HG03108 (cell line): ENCODE results near the gene ANXA9.

Experiments used
- ATAC-seq: cut with Tn5 transposase; IDR thresholded peaks from one replicate; pipeline ENCODE4 v1.9.1; 2021; ENCODE audit warnings: moderate library complexity; ENCODE audit not compliant: unreplicated experiment

Gene ANXA9

DNA sequence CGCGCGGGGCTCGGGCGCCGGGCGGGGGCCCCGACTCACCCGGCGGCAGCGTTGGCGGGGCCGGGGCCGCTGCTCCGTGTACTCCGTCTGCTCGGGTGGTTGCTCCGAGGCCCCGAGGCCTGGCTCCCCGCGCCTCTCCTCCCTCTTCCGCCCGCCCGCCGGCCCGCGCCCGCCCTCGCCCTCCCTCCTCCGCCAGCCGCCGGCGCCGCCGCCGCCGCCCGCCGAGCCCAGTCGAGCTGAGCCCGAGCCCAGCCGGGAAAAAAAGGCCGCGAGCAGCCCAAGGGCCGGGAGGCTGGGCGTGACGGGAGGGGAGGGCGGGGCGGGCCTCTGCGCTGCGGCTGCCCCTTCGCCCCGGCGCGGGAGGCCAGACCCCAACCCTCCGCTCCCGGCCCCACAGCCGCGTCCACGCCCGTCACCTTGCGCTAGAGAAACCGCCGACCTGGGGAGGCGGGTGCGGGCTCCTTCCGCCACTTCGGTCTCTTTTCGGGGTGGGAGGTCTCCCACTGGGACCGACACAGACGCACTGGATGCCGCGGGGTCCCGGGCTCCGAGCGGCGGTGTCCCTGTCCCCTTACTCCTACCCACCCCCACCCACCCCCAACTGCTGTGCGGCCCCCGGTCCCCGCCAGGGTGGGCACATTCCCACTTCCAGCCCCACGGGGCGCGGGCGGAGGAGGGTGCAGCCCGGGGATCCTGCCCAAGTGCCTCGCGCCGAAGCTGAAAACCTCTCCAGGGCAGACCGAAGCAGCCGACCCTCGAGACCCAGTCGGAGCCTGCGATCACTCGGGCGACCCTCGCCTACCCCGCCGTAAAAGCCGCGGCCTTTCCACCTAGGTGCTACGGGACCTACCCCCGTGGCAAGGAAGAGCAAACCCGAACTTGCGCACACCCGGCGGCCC lies 7.3 kb upstream of the ANXA9 start, which contains the start of gene CERS2:
Gene CERS2, minus strand, starts transcription at position 256 of the 899 bp plus-strand sequence. CDS start 5,745 bp downstream, outside the sequence.
- peak; percentile 50 for ATAC-seq

- ATAC-seq = no peak
Observed at GRCh38 chr1:150976401-150976821, 5.7 kb upstream of the ANXA9 start.

DNA sequence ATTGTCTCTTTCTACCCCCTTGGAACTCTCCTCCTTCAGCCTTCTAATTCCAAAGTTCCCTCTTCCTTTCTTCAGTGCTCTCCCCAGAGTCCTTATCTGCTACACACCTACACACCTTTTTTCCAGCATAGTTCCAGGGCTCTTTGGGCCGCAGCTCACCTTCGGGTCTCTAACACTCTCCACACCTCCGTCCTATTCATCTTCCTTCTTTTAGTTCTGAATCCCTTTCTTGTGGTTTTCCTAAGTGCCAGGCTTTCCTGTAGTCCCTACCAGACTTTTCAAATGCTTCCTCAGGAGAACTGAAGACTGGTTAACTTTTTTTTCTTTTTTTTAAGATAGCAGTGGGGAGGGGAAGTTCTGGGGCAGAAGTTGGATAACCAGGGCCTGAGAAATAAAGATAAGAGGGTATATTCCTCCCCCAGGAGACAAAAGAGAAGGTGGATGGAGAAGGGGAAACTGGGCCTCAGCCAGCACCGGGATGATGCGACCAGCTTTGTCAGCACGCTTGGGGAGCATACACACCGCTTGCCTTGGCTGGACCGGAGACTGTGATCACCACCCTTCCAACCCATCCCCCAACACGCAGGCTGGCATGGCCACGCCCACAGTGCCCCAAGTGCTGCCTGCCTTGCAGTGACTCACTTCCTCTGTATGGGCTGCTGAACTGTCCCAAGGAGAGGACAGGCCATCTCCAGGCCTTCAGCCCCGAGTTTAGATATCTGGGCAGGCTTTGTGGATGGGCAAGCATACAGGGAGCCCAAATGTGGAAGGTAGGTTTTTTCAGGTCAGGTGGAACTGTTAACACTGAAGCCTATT lies 5.0 kb upstream of the ANXA9 start:
- ATAC-seq = no peak

GRCh38 chr1:150979092-150980056 lies 2.7 kb upstream of the ANXA9 start:
- peak; percentile 37 for ATAC-seq

- ATAC-seq = no peak
Observed at GRCh38 chr1:150981177-150981804, 801 bp upstream of the ANXA9 start.

DNA sequence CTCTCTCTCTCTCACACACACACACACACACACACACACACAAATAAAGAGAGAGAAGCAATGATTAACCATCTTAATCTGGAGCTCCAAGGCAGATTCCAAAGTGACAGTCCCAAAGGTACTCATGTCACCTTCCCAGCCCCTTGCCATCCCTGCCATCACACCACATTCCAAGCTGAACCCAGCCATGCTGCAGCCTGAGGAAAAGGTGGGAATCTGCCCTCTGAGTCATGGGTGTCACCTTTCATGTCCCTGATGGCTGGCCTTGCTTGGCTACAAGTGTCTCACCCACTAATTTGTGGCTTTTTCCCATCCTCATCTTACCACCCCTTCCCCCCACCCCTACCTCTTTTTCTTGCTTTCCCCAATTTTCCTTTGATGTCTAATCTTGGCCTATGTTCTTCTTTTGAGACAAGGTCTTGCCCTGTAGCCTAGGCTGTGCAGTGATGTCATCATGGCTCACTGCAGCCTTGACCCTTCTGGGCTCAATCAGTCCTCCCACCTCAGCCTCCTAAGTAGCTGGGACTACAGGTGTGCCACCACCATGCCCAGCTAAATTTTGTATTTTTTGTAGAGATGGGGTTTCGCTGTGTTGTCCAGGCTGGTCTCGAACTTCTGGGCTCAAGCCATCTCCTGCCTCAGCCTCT lies 3.2 kb downstream of the ANXA9 start:
- ATAC-seq = no peak

GRCh38 chr1:150987924-150988323 lies 5.8 kb downstream of the ANXA9 start:
- no peak for ATAC-seq

DNA sequence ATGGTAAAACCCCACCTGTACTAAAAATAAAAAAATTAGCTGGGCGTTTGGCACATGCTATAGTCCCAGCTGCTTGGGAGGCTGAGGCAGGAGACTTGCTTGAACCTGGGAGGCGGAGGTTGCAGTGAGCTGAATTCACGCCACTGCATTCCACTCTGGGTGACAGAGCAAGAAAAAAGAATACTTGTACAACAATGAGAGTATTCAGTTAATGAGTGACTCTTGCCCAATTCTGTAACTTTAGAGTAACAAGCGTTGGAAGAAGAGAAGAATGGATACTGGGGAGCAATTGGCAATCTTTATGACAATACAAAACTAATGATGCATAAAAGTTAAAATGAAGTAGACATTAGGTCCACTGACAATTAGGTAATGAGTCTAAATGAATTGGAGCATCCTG lies 10.5 kb downstream of the ANXA9 start:
- ATAC-seq = no peak

GRCh38 chr1:150994248-150994647 lies 12.2 kb downstream of the ANXA9 start:
- no peak for ATAC-seq

- ATAC-seq = no peak
Observed at GRCh38 chr1:150995460-150995859, 13.4 kb downstream of the ANXA9 start.

DNA sequence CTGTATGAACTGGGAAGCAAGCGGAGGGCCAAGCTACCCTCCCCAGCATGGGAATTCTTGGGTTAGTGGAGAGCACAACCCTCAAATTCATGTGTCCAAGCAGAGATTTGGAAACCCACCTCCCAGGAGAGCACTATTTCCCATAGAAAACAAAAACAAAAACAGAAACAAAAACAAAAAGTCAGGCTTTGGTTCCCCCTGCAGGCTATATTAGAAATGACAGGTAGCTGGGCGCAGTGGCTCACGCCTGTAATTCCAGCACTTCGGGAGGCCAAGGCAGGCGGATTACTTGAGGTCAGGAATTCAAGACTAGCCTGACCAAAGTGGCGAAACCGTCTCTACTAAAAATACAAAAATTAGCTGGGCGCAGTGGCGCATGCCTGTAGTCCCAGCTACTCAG lies 13.8 kb downstream of the ANXA9 start:
- ATAC-seq = no peak

- ATAC-seq = no peak
Observed at GRCh38 chr1:150997126-150997872, 15.2 kb downstream of the ANXA9 start.

DNA sequence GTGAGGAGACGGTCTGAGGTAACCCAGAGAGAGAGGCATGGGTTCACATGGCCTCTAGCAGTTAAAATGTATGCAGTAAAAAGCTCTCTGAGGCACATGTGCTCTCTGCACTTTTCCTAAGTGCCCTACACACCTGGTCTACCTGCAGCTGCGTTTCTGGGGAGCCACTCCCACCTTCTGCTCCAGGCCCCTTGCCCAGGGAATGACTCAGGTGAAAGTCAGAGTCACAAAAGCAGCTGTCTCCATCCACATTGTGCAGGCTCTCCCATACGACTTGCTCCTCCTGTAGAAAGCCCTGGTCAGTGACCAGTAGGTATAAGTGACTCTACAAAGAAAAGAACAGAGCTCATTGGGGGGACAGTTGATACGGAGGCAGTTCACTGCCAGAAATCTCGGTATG lies 15.9 kb downstream of the ANXA9 start:
- no peak for ATAC-seq

DNA sequence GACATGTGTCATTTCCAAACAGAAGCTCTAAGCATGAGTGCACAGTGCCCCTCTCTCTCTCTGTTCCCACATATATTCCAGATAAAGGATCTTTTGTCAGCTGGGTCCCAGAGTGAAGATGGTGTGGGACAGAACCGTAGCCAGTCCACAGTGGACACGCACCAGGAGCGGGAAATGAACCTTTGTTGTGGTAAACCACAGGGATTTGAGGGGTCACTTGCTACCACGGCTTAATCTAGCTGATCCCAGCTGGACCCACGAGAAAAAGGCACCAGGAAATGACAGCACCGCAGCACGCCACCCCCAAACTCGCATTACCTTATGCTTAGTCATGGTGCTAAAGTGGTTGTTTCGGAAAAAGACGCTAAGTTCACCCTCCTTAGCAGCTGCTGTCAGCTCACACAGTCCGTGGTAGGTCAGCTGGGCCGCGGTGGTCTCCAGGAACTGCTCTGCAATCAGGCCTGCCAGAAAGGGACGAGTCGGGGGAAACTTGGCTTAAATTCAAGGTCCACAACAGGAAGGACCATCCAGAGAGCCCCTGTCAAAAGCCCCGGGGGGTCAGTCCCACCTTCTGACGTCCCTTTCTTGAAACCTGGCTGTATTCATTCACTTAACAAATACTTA lies 17.1 kb downstream of the ANXA9 start:
- ATAC-seq = no peak

DNA sequence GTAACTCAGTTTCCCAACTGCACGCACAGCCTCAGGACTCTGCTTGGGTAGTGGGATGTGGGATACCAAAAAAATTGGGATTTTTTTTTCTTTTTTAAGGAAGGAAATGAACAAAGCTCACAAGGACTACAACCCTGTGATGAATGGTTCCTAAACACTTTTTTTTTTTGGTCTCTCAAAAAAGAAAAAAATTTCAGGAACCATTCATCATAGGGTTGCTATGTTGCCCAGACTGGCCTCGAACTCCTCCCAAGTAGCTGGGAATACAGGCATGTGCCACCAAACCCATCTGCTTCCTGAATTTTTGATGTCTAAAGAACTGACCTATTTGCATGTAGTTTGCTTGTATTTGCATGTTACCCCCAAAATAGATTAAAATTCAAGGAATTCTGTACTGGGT lies 17.8 kb downstream of the ANXA9 start:
- ATAC-seq = no peak

- no peak for ATAC-seq
Observed at GRCh38 chr1:151000408-151000807, 18.3 kb downstream of the ANXA9 start.

DNA sequence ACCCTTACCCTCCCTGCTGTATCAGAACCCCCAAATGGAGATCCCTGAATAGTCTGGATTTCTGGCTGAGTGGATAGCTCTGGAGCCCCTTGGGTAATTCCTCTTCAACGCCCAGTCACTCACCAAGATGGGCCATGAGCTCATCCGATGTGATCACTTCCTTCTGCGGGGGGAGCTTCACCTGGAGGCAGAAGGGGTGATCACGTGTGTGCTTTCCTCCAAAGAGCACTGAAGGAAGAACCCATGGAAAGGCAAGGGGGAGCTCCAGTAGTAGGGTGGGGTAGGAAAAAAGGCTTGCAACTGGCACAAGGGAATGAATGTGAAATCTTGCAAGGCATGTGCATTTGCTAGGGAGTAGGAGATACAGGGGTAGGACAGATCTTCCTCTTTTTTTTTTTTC lies 19.5 kb downstream of the ANXA9 start:
- no peak for ATAC-seq

- ATAC-seq = no peak
Observed at GRCh38 chr1:151002051-151002450, 20.0 kb downstream of the ANXA9 start.

DNA sequence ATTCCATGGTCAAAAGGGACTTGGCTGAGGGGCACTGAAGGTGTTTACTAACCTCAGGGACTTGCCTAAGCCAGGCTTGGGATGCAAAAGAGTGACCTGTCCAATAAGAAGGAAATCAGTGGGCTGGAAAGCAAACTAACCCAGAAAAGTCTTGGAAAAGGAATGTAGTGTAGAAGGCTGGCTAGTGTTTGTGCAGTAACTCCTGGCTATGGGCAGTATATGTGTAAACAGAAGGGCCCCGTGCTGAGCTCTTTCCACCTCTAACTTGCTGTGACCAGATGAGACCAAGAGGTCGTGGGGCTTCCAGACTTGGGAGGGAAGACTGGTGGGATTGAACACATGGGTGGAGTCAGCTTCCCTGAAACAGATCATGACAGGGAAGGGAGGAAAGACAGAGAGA lies 20.5 kb downstream of the ANXA9 start:
- no peak for ATAC-seq
